ENCODE data around the gene CLDN25.

The CLDN25 gene

DNA sequence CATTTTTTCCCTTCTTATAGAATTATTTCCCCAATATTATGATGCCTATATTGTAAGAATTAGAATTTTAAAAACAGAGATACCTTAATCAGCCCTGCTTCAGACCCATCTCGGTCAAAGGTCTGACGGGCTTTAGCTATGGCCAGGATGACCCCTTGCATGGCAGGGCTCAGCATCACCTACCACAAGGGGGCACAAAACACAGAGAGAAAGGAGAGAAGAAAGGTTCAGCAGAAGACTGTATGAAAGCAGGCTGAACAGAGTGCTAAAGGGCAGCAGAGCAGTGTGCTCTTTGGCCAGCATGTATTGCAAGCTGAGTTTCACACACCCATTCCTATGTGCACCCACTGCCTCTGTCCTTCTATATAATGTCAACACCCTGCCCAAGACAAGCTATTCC lies 26.8 kb downstream of the CLDN25 start:
- peak; percentile 55 for DNase-seq (ENCODE audit: low read depth)
- TF ChIP-seq, protein P1, sequence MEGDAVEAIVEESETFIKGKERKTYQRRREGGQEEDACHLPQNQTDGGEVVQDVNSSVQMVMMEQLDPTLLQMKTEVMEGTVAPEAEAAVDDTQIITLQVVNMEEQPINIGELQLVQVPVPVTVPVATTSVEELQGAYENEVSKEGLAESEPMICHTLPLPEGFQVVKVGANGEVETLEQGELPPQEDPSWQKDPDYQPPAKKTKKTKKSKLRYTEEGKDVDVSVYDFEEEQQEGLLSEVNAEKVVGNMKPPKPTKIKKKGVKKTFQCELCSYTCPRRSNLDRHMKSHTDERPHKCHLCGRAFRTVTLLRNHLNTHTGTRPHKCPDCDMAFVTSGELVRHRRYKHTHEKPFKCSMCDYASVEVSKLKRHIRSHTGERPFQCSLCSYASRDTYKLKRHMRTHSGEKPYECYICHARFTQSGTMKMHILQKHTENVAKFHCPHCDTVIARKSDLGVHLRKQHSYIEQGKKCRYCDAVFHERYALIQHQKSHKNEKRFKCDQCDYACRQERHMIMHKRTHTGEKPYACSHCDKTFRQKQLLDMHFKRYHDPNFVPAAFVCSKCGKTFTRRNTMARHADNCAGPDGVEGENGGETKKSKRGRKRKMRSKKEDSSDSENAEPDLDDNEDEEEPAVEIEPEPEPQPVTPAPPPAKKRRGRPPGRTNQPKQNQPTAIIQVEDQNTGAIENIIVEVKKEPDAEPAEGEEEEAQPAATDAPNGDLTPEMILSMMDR (IDR thresholded peaks at IDR 0.05; ENCODE audit: insufficient read depth, low read depth, low read length, missing control alignments) = peak; percentile 54
- no peak overlapping the region for H3K4me3 ChIP-seq (ENCODE audit: low read depth, low read length)

- H3K4me3 ChIP-seq (ENCODE audit: low read depth, low read length) = no peak overlapping the region
- DNase-seq (ENCODE audit: low read depth) = no peak
- TF ChIP-seq, protein P1 (IDR thresholded peaks at IDR 0.05; ENCODE audit: insufficient read depth, low read depth, low read length, missing control alignments) = no peak
Measured at GRCh38 chr11:113808931-113809330, 29.3 kb downstream of the CLDN25 start.

DNA sequence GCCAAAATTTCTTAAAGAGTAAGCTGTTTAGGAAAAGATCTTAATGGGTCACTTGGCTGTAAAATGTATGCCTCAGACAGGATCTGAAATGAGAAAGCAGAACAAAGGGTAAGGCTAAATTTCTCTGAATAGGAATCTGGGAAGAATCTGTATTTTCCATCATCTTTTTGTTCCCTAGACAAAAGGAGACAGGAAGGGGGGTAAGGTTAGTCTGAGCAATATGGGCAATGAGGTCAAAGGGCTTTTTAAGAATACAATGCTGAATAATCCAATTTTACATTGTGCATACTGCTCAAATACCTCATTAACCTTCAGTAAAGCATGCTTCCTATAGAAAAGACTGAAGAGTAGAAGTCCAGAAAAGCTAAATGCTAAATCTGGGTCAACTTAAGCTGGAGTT lies 34.6 kb downstream of the CLDN25 start:
- TF ChIP-seq, protein P1 (IDR thresholded peaks at IDR 0.05; ENCODE audit: insufficient read depth, low read depth, low read length, missing control alignments) = no peak
- DNase-seq (ENCODE audit: low read depth) = no peak
- no peak overlapping the region for H3K4me3 ChIP-seq (ENCODE audit: low read depth, low read length)

GRCh38 chr11:113817162-113817561 lies 37.6 kb downstream of the CLDN25 start:
- TF ChIP-seq, protein P1 (IDR thresholded peaks at IDR 0.05; ENCODE audit: insufficient read depth, low read depth, low read length, missing control alignments) = no peak
- H3K4me3 ChIP-seq (ENCODE audit: low read depth, low read length) = no peak overlapping the region

DNA sequence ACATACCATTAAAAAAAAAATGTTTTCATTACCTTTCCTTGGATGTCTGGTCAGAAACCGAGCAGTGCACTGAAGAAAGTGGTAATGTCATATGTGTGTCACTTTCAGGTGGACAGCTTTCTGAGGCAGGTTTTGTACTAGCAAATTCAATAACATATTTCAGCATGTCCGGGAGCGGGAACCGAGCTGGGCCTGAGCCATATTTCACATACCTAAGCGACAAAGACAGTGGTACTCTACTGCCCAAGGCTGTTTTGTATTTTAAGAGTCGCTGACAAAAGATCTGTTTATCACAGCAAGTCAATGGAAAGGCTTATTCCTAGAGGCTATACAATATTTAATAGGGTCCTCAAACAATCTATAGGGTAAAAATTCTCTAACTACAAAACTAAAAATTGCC lies 38.0 kb downstream of the CLDN25 start:
- TF ChIP-seq, protein P1 (IDR thresholded peaks at IDR 0.05; ENCODE audit: insufficient read depth, low read depth, low read length, missing control alignments) = no peak
- no peak for DNase-seq (ENCODE audit: low read depth)
- no peak overlapping the region for H3K4me3 ChIP-seq (ENCODE audit: low read depth, low read length)

More at GRCh38 chr11:113817162-113817561, 37.6 kb downstream of the CLDN25 start:
- no peak for DNase-seq (ENCODE audit: low read depth)

- no peak for DNase-seq (ENCODE audit: low read depth)
- no peak overlapping the region for H3K4me3 ChIP-seq (ENCODE audit: low read depth, low read length)
- TF ChIP-seq, protein P1 (IDR thresholded peaks at IDR 0.05; ENCODE audit: insufficient read depth, low read depth, low read length, missing control alignments) = no peak
Measured at GRCh38 chr11:113818426-113818825, 38.8 kb downstream of the CLDN25 start.

GRCh38 chr11:113827477-113827876 lies 47.9 kb downstream of the CLDN25 start:
- no peak overlapping the region for H3K4me3 ChIP-seq (ENCODE audit: low read depth, low read length)
- no peak for DNase-seq (ENCODE audit: low read depth)

More at GRCh38 chr11:113827477-113827876, 47.9 kb downstream of the CLDN25 start:
- TF ChIP-seq, protein P1 (IDR thresholded peaks at IDR 0.05; ENCODE audit: insufficient read depth, low read depth, low read length, missing control alignments) = no peak
